ENCODE measurements around the gene TMCO4. TPM values are rescaled to one million over a fixed set of nuclear protein-coding genes. Genes with fewer than 3 reads are reported as not detected.

Gene TMCO4
- total and polyA plus RNA-seq, 8 donors, result 12.6 to 25.1 (median 17.3) TPM

- H3K27ac ChIP-seq, result peak overlapping the region; percentile 72 to 91 (median 85)
- intact Hi-C loops (cut with DNase I), result no loop called here
- TF ChIP-seq CTCF (IDR thresholded peaks at IDR 0.05), result no peak
- peak overlapping the region; percentile 36 to 69 (median 66) for H3K4me3 ChIP-seq
- ATAC-seq (peak; percentile 57 to 74 (median 71)), DNase-seq (peak in 5 of 6 donors; percentile 61 to 89 (median 65)), FAIRE-seq (no peak)
- no peaks in the 10 kb centered on the region for H3K9me3 ChIP-seq
- H3K36me3 ChIP-seq, result no peaks in the 10 kb centered on the region
- 10 to 11% methylated on average over 30 to 33 of the region's 33 CpGs for WGBS, 2 donors
- peaks cover 4 to 6% (median 6%) of the 10 kb centered on the region in 3 donors for H3K4me1 ChIP-seq
- H3K27me3 ChIP-seq, result no peaks in the 10 kb centered on the region
Observed at GRCh38 chr1:19800076-19800804, 524 bp upstream of the TMCO4 start.

- no peaks in the 10 kb centered on the region for H3K27me3 ChIP-seq
- no peak for FAIRE-seq
- H3K36me3 ChIP-seq, result no peaks in the 10 kb centered on the region
- no peak for DNase-seq
- peak overlapping the region in 3 of 4 donors; percentile 36 to 69 (median 67) for H3K4me3 ChIP-seq
- H3K4me1 ChIP-seq, result peaks cover 4 to 6% (median 6%) of the 10 kb centered on the region in 3 donors
- 49 to 53% methylated on average over 6 of the region's 6 CpGs for WGBS, 2 donors
- intact Hi-C loops (cut with DNase I), result no loop called here
- TF ChIP-seq CTCF (IDR thresholded peaks at IDR 0.05), result no peak
- H3K27ac ChIP-seq, result peak overlapping the region; percentile 72 to 91 (median 85)
- ATAC-seq, result peak in 3 of 4 donors; percentile 15 to 19 (median 16)
- no peaks in the 10 kb centered on the region for H3K9me3 ChIP-seq
Observed at GRCh38 chr1:19798486-19799229, 1.1 kb downstream of the TMCO4 start.

GRCh38 chr1:19797827-19798226 is 1.9 kb downstream of the TMCO4 start:
- intact Hi-C loops (cut with DNase I), result no loop called here
- peaks cover 4 to 6% (median 6%) of the 10 kb centered on the region in 3 donors for H3K4me1 ChIP-seq
- TF ChIP-seq CTCF (IDR thresholded peaks at IDR 0.05), result no peak
- no peak overlapping the region for H3K4me3 ChIP-seq
- no peak overlapping the region for H3K27ac ChIP-seq
- no peaks in the 10 kb centered on the region for H3K9me3 ChIP-seq
- no peaks in the 10 kb centered on the region for H3K36me3 ChIP-seq
- FAIRE-seq (no peak), DNase-seq (no peak), ATAC-seq (no peak)
- no peaks in the 10 kb centered on the region for H3K27me3 ChIP-seq
- WGBS, 2 donors, result 74 to 76% methylated on average over 5 of the region's 5 CpGs

GRCh38 chr1:19794583-19794982 is 5.1 kb downstream of the TMCO4 start:
- Histone ChIP-seq H3K27ac (no peak overlapping the region), H3K4me3 (no peak overlapping the region), H3K9me3 (no peaks in the 10 kb centered on the region), H3K36me3 (no peaks in the 10 kb centered on the region), H3K4me1 (peaks cover 0 to 6% (median 2%) of the 10 kb centered on the region in 3 donors), H3K27me3 (no peaks in the 10 kb centered on the region)
- intact Hi-C loops (cut with DNase I), result no loop called here
- no peak for TF ChIP-seq CTCF (IDR thresholded peaks at IDR 0.05)
- 70 to 79% methylated on average over 4 of the region's 4 CpGs for WGBS, 2 donors
- ATAC-seq, result no peak
- no peak for DNase-seq
- FAIRE-seq, result no peak
